Activated CD4-positive, alpha-beta memory T cell treated with anti-CD3 and anti-CD28 coated beads for 36 hours (primary cell): ENCODE results near the gene SGMS1. TPM values are rescaled to one million over a fixed set of nuclear protein-coding genes. Genes with fewer than 3 reads are reported as not detected.
"Not testable (repeated sequence)": the region's sequence is repeated elsewhere in the genome, so short reads cannot be mapped to it uniquely, and the experiment has no call there.

Experiments
- CTCF ChIA-PET: fragments of 350-600 bp; sonication (Branson Sonifier 250); formaldehyde crosslinking; loops from one replicate; lab custom pipeline; 2021; ENCODE audit warnings: antibody characterized with exemption, inconsistent platforms; lab: Charles Lee
- POLR2A ChIA-PET: fragments of 350-600 bp; sonication (Branson Sonifier 250); formaldehyde crosslinking; loops from one replicate; lab custom pipeline; 2021; ENCODE audit warnings: antibody characterized with exemption; lab: Charles Lee
- DNase-seq: peaks from one replicate; pipeline ENCODE4 v3.0.0-alpha.2; 2020
- H3K27ac Mint-ChIP-seq: one replicate; pipeline ENCODE4 v1.8.0; 2021; ENCODE audit warnings: mixed read lengths
- H3K27me3 Mint-ChIP-seq: one replicate; pipeline ENCODE4 v1.8.0; 2021; ENCODE audit warnings: mixed read lengths
- H3K36me3 Mint-ChIP-seq: one replicate; pipeline ENCODE4 v1.8.0; 2021; ENCODE audit warnings: mixed read lengths
- H3K4me1 Mint-ChIP-seq: one replicate; pipeline ENCODE4 v1.8.0; 2021; ENCODE audit warnings: low read depth, mixed read lengths
- H3K4me3 Mint-ChIP-seq: one replicate; pipeline ENCODE4 v1.8.0; 2021; ENCODE audit warnings: mild to moderate bottlenecking, mixed read lengths
- H3K9me3 Mint-ChIP-seq: one replicate; pipeline ENCODE4 v1.8.0; 2021; ENCODE audit warnings: mixed read lengths
- intact Hi-C: fragments of 100-400 bp; cut with micrococcal nuclease; formaldehyde crosslinking; loops from one replicate; pipeline ENCODE4 v1.15.1; 2023
- total RNA-seq, 2 experiments: library from RNA; stranded (reverse); gene quantifications; one replicate each; pipeline ENCODE4 v1.2.3, GENCODE V29; 2021

The SGMS1 gene
- total RNA-seq, 2 experiments from 2014 or later: 6.8 to 7.2 TPM

GRCh38 chr10:50550291-50550839, 73.4 kb downstream of the SGMS1 start:
- Mint-ChIP-seq H3K4me3 (no peak overlapping the region), H3K4me1 (peaks cover 32% of the 10 kb centered on the region), H3K27ac (no peak overlapping the region), H3K9me3 (peaks cover 14% of the 10 kb centered on the region), H3K36me3 (peaks cover 18% of the 10 kb centered on the region), H3K27me3 (no peaks in the 10 kb centered on the region)
- DNase-seq: no peak
- intact Hi-C loops: no loop called here
- ChIA-PET CTCF (no interaction called here), POLR2A (no interaction called here)

GRCh38 chr10:50549186-50549585, 74.6 kb downstream of the SGMS1 start:
- H3K4me3 Mint-ChIP-seq, CTCF ChIA-PET, DNase-seq, H3K27me3 Mint-ChIP-seq, intact Hi-C loops, H3K27ac Mint-ChIP-seq, POLR2A ChIA-PET: not testable (repeated sequence)
- peaks cover 14% of the 10 kb centered on the region for H3K9me3 Mint-ChIP-seq
- peaks cover 44% of the 10 kb centered on the region for H3K4me1 Mint-ChIP-seq
- H3K36me3 Mint-ChIP-seq: peaks cover 18% of the 10 kb centered on the region

GRCh38 chr10:50548481-50548880, 75.3 kb downstream of the SGMS1 start:
- DNase-seq, H3K27ac Mint-ChIP-seq, H3K27me3 Mint-ChIP-seq, POLR2A ChIA-PET, H3K4me3 Mint-ChIP-seq, CTCF ChIA-PET, intact Hi-C loops: not testable (repeated sequence)
- peaks cover 45% of the 10 kb centered on the region for H3K4me1 Mint-ChIP-seq
- H3K36me3 Mint-ChIP-seq: peaks cover 18% of the 10 kb centered on the region
- peaks cover 14% of the 10 kb centered on the region for H3K9me3 Mint-ChIP-seq

GRCh38 chr10:50546287-50546686, 77.5 kb downstream of the SGMS1 start:
- DNase-seq, H3K27ac Mint-ChIP-seq, POLR2A ChIA-PET, H3K27me3 Mint-ChIP-seq, H3K4me3 Mint-ChIP-seq, intact Hi-C loops, CTCF ChIA-PET: not testable (repeated sequence)
- H3K4me1 Mint-ChIP-seq: peaks cover 59% of the 10 kb centered on the region
- H3K36me3 Mint-ChIP-seq: peaks cover 18% of the 10 kb centered on the region
- H3K9me3 Mint-ChIP-seq: peaks cover 14% of the 10 kb centered on the region

GRCh38 chr10:50545846-50546245, 77.9 kb downstream of the SGMS1 start:
- peaks cover 63% of the 10 kb centered on the region for H3K4me1 Mint-ChIP-seq
- intact Hi-C loops: no loop called here
- DNase-seq: no peak
- H3K36me3 Mint-ChIP-seq: peaks cover 18% of the 10 kb centered on the region
- ChIA-PET POLR2A (no interaction called here), CTCF (interaction anchor here (1.5 kb wide), 1 partner anchor 15 kb away, joined by 4 read pairs; no protein-coding TSS in a partner anchor)
- peaks cover 14% of the 10 kb centered on the region for H3K9me3 Mint-ChIP-seq
- H3K27me3 Mint-ChIP-seq: no peaks in the 10 kb centered on the region
- no peak overlapping the region for H3K4me3 Mint-ChIP-seq
- no peak overlapping the region for H3K27ac Mint-ChIP-seq

- H3K4me1 Mint-ChIP-seq: peaks cover 68% of the 10 kb centered on the region
- POLR2A ChIA-PET: interaction anchor here (1.2 kb wide), 1 partner anchor 32 kb away, joined by 3 read pairs; no protein-coding TSS in a partner anchor
- H3K27ac Mint-ChIP-seq: peak overlapping the region; percentile 54
Measured at GRCh38 chr10:50544857-50545429, 78.8 kb downstream of the SGMS1 start.

GRCh38 chr10:50544095-50544856, 79.5 kb downstream of the SGMS1 start:
- ChIA-PET CTCF (interaction anchor here (0.9 to 1.5 kb wide), 3 partner anchors 9 to 320 kb away, joined by 3 to 4 read pairs (median 3); no protein-coding TSS in a partner anchor), POLR2A (interaction anchor here (1.2 kb wide), 1 partner anchor 31 kb away, joined by 3 read pairs; no protein-coding TSS in a partner anchor)
- peaks cover 14% of the 10 kb centered on the region for H3K9me3 Mint-ChIP-seq
- H3K36me3 Mint-ChIP-seq: peaks cover 17% of the 10 kb centered on the region
- peaks cover 69% of the 10 kb centered on the region for H3K4me1 Mint-ChIP-seq
- no peaks in the 10 kb centered on the region for H3K27me3 Mint-ChIP-seq
- no peak for DNase-seq
- intact Hi-C loops: no loop called here
- peak overlapping the region; percentile 54 for H3K27ac Mint-ChIP-seq
- H3K4me3 Mint-ChIP-seq: no peak overlapping the region

More at GRCh38 chr10:50544857-50545429, 78.8 kb downstream of the SGMS1 start:
- peaks cover 14% of the 10 kb centered on the region for H3K9me3 Mint-ChIP-seq
- H3K4me3 Mint-ChIP-seq: no peak overlapping the region
- H3K27me3 Mint-ChIP-seq: no peaks in the 10 kb centered on the region
- peak; percentile 25 for DNase-seq
- intact Hi-C loops: no loop called here
- CTCF ChIA-PET: interaction anchor here (1.5 kb wide), 1 partner anchor 16 kb away, joined by 4 read pairs; no protein-coding TSS in a partner anchor
- H3K36me3 Mint-ChIP-seq: peaks cover 21% of the 10 kb centered on the region

- intact Hi-C loops: no loop called here
- H3K9me3 Mint-ChIP-seq: peaks cover 5% of the 10 kb centered on the region
- DNase-seq: no peak
- POLR2A ChIA-PET: no interaction called here
- no peak overlapping the region for H3K4me3 Mint-ChIP-seq
- H3K36me3 Mint-ChIP-seq: peaks cover 7% of the 10 kb centered on the region
- CTCF ChIA-PET: interaction anchor here (0.7 kb wide), 1 partner anchor 43 kb away, joined by 3 read pairs; no protein-coding TSS in a partner anchor
- peaks cover 71% of the 10 kb centered on the region for H3K4me1 Mint-ChIP-seq
- no peaks in the 10 kb centered on the region for H3K27me3 Mint-ChIP-seq
- H3K27ac Mint-ChIP-seq: no peak overlapping the region
Measured at GRCh38 chr10:50542871-50543270, 80.9 kb downstream of the SGMS1 start.

- intact Hi-C loops: no loop called here
- H3K27me3 Mint-ChIP-seq: no peaks in the 10 kb centered on the region
- POLR2A ChIA-PET: no interaction called here
- H3K27ac Mint-ChIP-seq: peak overlapping the region; percentile 30
- peaks cover 2% of the 10 kb centered on the region for H3K36me3 Mint-ChIP-seq
- H3K4me1 Mint-ChIP-seq: peaks cover 75% of the 10 kb centered on the region
- H3K9me3 Mint-ChIP-seq: no peaks in the 10 kb centered on the region
- no peak overlapping the region for H3K4me3 Mint-ChIP-seq
- CTCF ChIA-PET: interaction anchor here (1.1 to 1.4 kb wide), 2 partner anchors 29 to 33 kb away, joined by 3 to 4 read pairs; no protein-coding TSS in a partner anchor
- DNase-seq: no peak
Measured at GRCh38 chr10:50541921-50542320, 81.8 kb downstream of the SGMS1 start.

- H3K4me1 Mint-ChIP-seq: peaks cover 81% of the 10 kb centered on the region
- peak overlapping the region; percentile 75 for H3K27ac Mint-ChIP-seq
- H3K9me3 Mint-ChIP-seq: no peaks in the 10 kb centered on the region
- ChIA-PET POLR2A (interaction anchor here (1.0 kb wide), 1 partner anchor 95 kb away, joined by 4 read pairs; no protein-coding TSS in a partner anchor), CTCF (interaction anchor here (1.1 to 1.4 kb wide), 2 partner anchors 28 to 32 kb away, joined by 3 to 4 read pairs; no protein-coding TSS in a partner anchor)
- DNase-seq: peak; percentile 25
- H3K4me3 Mint-ChIP-seq: no peak overlapping the region
- no peaks in the 10 kb centered on the region for H3K27me3 Mint-ChIP-seq
- intact Hi-C loops: no loop called here
- peaks cover 2% of the 10 kb centered on the region for H3K36me3 Mint-ChIP-seq
Measured at GRCh38 chr10:50541317-50541716, 82.4 kb downstream of the SGMS1 start.

GRCh38 chr10:50540826-50541122, 83.0 kb downstream of the SGMS1 start:
- Mint-ChIP-seq H3K27ac (peak overlapping the region; percentile 75), H3K9me3 (no peaks in the 10 kb centered on the region), H3K27me3 (no peaks in the 10 kb centered on the region), H3K36me3 (peaks cover 2% of the 10 kb centered on the region), H3K4me1 (peaks cover 86% of the 10 kb centered on the region), H3K4me3 (peak overlapping the region; percentile 36)
- no peak for DNase-seq
- intact Hi-C loops: loop anchor here (1.0 kb wide), 5 partner anchors 32 to 108 kb away; no protein-coding TSS in a partner anchor
- POLR2A ChIA-PET: interaction anchor here (1.0 kb wide), 1 partner anchor 96 kb away, joined by 4 read pairs; no protein-coding TSS in a partner anchor
- CTCF ChIA-PET: interaction anchor here (1.1 to 1.4 kb wide), 2 partner anchors 28 to 32 kb away, joined by 3 to 4 read pairs; no protein-coding TSS in a partner anchor
